Body of pancreas (tissue), 4 donors: ENCODE data around the gene THPO.

Source experiments
- CTCF ChIP-seq, 7 experiments: fragments of 450-650 bp in 4 of 7; fragments of 200-600 bp in 3 of 7; sonication (generic) in 3 of 7; IDR thresholded peaks; one replicate each; pipeline ENCODE4 v1.5.1; 2016 to 2019; ENCODE audit warnings: antibody characterized with exemption in 7 of 7
- POLR2A ChIP-seq, 3 donors: fragments of 450-650 bp; IDR thresholded peaks; one replicate each; pipeline ENCODE4 v1.6.1; 2016; ENCODE audit warnings: antibody characterized with exemption in 3 of 3, mild to moderate bottlenecking in 2 of 3

DNA sequence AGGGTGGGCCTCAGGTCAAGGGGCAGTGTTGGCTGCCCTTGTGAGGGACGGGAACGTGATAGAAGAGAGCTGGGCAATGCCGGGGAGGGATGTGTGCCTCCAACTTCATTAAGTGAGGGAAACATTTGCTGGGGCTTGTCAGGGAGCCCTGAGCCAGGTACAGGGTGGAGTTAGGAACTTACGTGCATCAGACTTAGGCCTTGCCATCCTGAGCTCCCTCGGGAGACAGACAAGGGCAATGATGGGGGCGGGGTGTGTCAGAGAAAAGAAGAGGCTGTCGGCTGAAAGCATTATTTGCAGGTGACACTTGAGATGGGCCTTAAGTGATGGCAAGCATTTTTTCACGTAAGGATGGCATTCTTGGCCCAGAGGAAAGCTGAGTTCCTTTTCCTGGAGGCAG is 39.0 kb downstream of the THPO start:
- TF ChIP-seq CTCF (IDR thresholded peaks at IDR 0.05) (no peak), POLR2A (IDR thresholded peaks at IDR 0.05) (no peak)
